COLO668 (cell line): Measurements from ENCODE around the gene ALDH5A1.

ENCODE experiments used
- DNase-seq: peaks from one replicate; lab custom pipeline; 2025; ENCODE audit not compliant: unreplicated experiment; lab: John Stamatoyannopoulos, UW

ALDH5A1 gene

DNA sequence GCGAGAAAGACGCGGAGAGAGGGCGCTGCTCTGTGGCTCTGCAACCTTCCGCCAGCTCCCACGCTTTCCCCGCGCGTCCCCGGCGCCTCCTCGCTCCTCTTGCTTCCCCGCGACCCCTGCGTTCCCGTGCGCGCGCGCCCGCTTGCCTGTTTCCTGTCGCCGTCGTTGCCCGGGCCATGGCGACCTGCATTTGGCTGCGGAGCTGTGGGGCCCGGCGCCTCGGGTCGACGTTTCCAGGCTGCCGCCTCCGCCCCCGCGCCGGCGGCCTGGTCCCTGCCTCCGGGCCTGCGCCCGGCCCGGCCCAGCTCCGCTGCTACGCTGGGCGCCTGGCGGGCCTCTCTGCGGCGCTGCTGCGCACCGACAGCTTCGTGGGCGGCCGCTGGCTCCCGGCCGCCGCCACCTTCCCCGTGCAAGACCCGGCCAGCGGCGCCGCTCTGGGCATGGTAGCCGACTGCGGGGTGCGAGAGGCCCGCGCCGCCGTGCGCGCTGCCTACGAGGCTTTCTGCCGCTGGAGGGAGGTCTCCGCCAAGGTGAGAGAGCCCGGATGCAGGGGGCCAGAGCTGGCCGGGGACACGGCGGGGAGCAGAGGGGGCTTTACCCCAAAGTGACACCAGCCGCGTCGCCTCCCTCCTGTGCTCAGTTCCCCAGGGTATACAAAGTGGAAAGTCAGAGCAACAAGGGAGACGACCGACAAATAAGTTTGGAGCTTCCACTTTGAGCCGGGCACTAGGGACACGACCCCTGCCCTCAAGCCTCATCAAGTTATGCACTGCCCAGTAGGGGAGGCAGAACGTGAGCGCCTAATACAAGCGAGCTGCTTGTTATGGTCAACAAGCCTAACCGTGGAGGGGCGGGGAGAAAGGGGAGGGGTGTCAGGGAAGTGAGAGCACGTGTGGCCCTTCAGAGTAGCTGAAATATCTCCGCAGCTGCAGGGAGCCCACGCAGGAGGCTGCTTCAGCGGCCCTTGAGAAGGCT is at the start of gene ALDH5A1:
Gene ALDH5A1 (plus strand): TSS at position 149 of the 975 bp plus-strand sequence. CDS start 28 bp downstream, at position 177.
- peak; percentile 83 for DNase-seq

DNA sequence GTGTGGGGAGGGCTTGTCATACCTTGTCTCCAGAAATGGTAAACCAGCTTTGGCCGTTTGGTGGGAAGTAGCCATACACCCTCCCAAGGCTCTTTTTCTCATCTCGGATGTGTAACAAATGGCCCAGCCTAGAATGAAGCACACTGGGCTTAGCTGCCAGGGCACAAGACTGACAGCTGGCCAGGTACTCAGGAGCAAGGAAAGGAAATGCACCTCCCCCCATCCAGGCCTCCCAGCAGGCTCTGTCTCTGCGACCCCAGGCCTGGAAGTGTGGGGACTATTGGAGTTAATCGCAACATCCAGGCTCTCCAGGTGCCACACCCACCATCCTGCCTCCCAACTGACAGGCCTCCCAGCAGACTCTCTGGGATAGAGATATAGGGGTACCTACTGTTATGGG is 49.1 kb upstream of the ALDH5A1 start:
- no peak for DNase-seq

DNA sequence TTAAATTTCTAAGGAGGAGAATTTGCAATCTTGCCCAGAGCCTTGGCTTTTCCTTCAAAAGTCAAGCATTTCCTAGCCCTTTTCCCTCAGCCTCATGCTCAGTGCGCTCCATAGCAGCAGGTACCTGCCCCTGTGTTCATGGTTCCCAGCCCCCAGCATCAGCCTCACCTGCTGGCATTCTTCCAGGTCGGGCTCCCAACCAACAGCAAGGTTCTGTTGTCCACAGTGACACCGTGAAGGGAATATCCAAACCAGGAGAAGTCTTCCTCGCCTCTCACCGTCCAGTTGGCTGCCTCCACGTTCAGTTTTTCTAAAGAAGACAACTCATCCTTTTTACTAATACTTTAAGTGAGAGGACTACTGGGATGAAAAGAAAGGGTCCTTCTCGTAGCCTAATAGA is 48.1 kb upstream of the ALDH5A1 start:
- no peak for DNase-seq

DNA sequence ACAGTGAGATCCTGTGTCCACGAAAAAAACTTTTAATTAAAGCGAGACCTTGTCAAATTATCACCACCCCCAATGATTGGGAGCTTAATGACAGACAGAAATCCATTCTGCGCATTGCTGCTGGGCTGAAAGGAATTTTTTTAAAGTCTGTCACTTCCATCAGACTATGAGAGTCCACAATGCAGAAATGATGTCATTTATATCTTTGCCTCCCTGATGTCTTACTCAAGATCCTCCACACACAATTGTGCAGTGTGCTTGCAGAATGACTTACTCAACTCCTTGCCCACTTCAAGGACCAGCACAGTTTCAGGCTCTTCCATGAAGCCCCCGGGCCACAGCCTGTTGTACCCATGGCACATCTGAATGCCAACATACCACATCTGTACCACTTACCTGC is 46.4 kb upstream of the ALDH5A1 start:
- no peak for DNase-seq

DNA sequence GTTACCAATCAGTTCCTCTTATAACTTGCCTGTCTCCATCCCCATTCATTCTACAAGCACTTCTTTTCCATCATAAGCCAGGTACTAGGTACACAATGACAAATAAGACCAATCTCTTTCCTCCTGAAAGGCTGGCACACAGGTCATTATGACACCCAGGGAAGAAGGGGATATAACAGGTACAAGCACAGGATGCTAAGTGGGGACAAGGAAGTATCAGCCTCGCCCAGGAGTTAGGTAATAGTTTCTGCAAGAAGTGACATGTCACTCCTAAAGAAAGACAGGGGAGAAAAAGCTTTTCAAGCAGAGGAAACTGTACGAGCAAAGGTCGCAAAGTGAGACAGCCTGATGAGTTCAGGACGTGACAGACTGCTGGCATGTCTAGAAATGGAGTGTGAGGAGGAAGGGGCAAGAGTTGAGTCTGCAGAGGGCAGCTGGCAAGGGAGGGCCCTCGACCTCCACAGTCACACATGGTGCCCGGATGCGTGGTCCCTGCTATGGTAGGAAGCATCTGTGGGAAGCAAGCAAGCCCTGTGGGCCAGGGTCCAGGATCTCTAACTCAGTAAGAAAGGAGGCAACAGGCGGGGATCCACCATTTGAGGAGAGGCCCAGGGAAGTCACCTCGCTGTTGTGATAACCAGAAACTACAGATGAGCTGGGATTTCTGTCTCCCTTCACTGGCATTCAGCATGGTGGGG is 45.8 kb upstream of the ALDH5A1 start:
- DNase-seq, result no peak

DNA sequence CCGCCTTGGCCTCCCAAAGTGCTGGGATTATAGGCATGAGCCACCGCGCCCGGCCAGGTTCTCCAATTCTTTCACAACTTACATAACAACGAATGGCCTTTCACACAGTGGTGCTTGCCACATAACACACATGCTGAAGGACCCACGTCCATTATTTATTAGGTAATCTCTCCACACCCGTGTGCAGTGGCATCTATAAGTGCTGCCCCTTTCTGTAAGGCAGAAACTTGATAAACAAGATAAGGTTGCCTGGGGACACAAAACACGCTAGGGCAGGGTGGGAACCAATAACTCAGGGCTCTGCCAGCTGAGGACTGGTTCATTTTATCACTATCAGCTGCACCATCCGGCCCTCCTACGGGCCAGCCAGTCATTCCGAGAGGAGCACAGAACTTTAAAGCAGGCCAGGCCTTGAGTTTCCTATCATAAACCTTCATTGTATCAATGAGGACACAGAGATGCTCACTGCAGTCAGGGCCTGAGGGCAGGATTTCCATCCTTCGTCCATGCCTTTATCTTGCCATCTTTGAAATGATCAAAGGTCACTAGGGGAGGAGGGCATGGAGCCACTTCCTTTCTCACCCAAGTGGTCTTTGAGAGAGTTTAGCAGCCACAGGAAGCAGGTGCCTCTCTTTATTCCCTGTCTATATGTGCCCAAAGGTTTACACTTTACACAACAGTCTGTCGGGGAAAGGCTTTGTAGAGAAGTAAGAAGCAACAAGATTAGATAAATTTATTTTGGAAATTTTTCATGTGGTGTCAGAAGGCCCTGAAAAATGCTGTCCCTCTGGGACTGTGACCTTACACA is 43.0 kb upstream of the ALDH5A1 start:
- no peak for DNase-seq

DNA sequence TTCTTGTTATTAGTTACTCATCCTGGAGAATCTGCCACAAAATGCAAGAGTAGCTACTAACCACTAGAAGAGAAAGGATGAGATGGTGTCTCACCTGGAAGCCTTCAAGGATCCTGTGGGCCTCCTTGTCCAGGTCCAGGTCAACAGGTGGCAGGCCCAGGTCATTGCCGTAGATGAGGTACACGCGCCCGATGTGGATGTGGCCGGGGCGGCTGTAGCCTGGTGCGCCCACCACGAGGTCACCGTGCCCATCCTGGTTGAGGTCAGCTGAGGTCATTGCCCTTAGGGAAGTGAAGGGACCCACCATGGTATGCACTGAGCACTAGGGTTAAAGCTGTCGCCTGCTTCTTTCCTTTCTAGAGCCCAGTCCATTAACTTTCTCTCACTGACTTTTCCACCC is 40.8 kb upstream of the ALDH5A1 start:
- DNase-seq, result no peak

DNA sequence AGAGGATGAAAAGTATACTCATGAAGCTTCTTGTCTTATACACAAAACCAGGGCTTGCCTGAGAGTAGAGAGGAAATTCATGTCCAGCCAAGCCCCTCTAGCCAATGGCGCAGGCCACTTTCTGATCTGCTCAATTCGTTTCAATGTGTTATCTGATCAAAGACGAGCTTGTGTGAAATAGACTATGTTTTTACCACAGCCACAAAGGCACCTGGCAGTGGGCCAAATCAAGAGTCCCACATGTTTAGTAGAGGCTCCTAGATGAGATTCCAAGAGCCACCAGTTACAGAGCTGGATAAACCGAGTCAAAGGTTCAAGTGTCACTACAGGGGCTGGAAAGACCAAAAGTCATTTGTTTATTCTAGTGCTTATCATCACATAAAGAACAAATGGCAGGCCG is 40.3 kb upstream of the ALDH5A1 start:
- DNase-seq, result no peak

DNA sequence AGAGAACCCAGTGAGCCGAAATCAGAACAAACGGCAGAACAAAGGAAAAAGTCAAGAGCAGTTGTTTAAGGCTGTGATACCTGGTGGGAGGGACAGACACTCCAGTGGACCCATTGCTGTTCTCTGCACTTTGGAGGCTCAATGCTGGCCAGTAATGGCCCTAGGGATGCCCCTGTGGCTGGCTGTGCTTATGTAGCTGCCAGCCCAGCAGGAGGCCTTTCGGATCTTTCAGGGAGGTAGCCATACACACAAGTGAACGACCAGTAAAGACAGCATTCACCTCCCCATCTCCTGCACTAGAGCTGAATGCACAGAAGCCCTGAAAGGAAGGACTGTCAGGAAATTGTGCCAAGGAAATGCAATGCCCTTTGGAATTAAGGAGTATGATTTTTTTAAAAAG is 39.7 kb upstream of the ALDH5A1 start:
- DNase-seq, result no peak

DNA sequence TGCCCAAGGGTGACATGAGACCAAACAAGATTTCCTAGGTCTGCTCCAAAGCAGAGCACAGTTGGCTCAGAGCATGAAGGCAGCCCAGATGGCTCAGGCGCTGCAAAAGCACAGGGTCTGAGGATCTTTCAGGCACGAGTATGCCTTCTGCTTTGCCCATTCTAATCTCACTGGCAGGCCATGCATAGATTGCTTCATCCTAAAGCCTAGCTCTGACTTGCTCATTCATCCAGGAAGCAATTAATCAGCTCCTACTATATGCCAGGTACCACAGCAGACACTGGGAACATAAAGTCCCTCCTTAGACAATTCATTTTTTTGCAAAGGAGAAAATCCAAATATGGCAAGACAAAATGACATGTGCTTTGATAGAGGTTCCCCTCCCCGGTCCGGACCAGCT is 36.6 kb upstream of the ALDH5A1 start:
- DNase-seq, result no peak

DNA sequence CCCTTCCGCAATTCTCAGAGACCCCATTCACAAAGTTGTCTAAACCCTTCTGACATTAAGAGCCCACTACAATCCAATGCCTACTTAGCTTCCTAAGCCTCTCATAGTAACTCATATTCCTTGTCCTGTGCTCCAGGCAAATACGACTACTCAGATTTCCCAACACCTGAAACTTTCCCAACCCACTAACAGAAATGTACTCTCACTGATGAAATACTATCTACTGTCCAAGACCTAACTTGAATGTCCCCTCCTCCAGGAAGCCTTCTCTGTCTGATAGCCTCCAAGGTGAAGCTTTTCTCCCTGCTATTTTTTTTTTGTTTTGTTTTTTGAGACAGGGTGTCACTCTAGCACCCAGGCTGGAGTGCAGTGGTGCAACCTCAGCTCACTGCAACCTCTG is 35.8 kb upstream of the ALDH5A1 start:
- no peak for DNase-seq

DNA sequence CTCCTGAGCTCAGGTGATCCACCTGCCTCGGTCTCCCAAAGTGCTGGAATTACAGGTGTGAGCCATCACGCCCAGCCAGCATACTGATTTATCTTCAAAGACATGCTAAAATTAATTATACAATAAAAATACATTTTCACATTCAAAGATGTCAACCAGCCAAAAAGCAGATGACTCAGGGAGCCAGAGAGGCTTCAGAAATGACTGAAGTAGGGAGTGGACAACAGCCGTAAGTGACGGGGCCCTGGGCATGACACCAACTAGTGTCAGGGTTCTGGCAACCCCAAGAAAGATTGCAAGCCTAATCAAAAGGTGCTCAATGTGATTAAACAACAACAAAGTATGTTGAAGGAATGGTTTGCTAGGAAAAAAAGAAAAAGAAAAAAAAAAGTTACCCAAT is 33.8 kb upstream of the ALDH5A1 start:
- no peak for DNase-seq

DNA sequence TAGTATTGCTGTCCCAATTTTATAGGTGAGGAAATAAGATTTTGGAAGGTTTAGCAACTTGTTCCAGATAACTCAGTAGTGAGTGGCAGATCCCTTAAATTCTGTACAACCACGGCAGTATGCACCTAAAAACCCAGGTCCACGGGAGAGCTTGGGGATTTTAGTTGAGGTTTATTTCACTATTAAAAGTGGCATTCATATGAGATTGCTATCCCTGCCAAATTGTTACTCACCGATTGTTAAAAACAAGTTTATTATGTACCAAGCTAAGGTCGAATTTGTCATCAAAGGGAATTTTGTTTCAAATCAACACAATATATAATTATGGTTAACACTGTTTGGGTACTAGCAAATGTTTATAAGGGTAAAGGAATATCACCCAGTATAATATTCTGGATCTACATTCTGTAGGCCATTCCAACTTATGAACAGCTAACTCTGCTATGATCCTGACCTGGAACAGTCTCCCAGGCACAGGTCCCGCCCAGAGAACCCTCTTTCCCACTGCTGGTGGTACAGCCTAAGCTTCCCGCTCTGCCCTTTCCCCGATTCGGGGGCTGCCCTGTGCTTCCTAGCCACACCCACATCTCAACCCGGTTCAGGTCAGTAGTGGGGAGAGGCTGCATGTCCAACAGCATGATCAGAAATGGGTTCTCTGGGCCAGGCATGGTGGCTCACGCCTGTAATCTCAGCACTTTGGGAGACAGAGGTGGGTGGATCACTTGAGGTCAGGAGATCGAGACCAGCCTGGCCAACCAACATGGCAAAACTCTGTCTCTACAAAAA is 30.3 kb upstream of the ALDH5A1 start:
- DNase-seq, result no peak

DNA sequence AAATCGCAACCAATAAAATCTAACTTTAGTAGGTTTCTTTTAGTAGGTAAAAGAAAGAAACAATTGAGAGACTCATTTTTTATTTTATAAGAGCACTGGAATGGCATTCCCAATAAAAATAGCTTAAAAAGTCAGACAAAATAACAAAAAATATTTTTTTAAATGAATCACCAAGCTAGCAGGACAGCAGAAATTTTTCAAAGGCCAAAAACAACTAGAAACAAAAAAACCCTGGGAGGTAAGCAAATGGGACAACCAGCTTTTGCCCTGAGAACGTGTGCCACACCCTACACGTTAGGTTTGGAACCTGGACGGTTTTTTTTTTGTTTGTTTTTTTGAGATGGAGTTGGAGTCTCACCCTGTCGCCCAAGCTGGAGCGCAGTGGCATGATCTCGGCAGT is 25.0 kb upstream of the ALDH5A1 start:
- DNase-seq, result no peak

DNA sequence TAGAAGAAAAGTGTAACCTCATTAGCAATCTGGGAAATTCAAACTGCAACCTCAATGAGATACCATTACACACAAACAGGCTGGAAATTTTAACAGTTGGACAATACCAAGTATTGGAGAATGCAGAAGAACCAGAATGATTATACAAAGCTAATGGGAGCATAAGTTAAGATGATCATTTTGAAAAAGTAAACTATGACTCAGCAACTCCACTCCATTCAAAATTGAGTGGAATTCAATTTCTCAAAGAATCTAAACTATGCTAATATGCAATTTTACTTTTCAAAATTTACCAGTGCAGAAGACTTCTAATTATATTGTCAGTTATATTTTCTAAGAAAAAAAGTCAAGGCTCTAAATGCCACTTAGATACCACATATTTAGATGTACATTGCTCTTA is 22.6 kb upstream of the ALDH5A1 start:
- DNase-seq, result no peak

DNA sequence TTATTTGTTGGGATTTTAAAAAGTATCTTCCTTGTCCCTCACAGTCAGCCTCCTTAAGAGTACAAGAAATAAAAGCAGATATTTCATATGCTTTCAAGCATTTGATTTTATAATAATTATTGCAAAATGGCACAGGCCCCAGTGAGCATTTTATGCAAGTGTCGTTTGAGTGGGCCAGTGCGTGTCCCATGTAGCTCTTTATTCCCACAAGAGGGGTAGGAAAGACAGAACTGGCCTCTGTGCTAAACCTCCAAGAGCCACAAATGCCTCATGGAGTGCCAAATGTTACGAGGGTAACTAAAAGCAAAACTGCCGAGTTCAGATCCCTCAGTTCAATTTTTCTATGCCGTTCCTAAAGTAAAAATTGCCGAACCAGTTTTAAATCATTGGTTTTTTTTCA is 18.1 kb upstream of the ALDH5A1 start:
- DNase-seq, result no peak

DNA sequence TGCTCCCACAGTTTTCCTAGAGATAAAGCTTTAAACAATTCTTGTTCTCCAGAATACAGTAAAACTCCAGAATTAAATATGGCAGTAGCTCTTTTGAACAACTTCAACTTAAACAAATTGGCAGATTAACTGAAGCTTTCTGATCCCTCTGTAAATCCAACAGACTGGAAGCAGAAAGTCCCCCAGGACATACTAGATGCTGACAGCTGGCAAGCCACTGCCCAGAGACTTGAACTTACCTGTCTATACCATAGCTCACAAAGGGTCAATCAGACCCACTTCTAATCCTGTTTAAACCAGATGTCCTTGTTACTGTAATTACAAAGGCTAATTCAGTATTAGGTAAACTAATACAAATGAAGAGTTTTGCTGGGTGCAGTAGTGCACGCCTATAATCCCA is 17.7 kb upstream of the ALDH5A1 start:
- no peak for DNase-seq

DNA sequence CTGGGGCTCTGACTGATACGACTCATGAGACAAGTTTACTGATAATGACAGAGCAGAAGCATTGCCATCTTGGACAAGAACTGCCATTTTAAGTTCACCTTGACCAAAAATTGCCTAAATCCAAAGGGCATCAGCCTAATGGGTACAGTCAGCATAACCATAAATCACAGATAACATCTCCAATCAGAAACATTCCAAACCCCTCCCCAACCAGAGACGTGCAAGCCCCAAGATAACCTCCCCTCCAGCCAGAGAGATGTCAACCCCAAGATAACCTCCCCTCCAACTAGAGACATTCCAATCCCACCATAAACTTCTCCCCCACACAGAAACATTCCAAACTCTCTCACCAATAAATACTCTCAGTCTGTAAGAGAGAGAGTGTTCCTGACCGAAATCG is 15.9 kb upstream of the ALDH5A1 start:
- no peak for DNase-seq

DNA sequence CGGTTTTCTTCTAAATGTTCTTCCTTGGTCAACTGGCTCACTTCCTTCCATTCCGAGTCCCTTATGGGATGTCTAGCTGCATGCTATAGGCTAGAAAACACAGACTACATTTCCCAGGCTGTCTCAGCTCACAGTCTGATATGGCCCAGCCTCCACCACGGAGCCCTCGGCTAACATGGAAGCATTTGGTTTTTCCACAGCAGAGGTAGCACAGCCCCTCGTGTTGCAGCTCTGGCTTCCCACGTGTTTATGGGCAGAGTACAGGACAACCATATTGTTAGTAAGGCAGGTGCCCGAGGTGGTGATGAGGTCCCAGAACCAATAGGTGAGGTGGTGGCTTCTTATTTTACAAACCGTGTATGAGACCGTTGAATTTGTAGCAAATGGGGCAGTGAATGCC is 14.1 kb upstream of the ALDH5A1 start:
- DNase-seq, result no peak

DNA sequence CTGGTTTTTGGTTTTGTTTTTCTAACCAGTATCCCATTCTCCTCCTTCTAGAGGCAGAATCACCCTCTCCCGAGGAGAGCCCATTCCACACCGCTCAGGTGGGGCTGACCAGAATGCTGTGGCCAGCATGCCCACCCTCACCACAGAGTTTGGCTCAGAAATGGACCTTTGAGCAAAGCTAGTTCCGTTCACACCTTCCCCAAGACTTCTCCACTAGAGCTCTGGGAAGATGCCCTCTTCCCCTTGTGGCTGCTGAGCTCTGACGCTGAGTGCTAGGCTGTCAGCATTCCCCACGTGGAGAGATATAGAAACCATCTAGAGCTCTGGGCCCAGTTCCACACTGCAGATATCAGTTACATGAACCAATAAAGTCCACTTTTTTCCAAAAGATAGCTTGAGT is 13.3 kb upstream of the ALDH5A1 start:
- no peak for DNase-seq
